OCI-LY1 (cell line): Measurements from ENCODE around the gene LCORL.

Source experiments
- H2AFZ ChIP-seq: fragments of 200-600 bp; sonication (generic), shearing (Covaris generic); 2 replicates; pipeline ENCODE4 v1.6.0; 2014; ENCODE audit warnings: antibody characterized with exemption, mild to moderate bottlenecking, low read length
- H3F3A ChIP-seq: fragments of 200-600 bp; sonication (generic), shearing (Covaris generic); 2 replicates; pipeline ENCODE4 v1.6.0; 2014; ENCODE audit warnings: mild to moderate bottlenecking, antibody characterized with exemption, low read length, moderate library complexity; ENCODE audit not compliant: insufficient read depth
- H3K27ac ChIP-seq: fragments of 200-600 bp; sonication (generic); 2 replicates; pipeline ENCODE4 v1.5.1; 2014; ENCODE audit warnings: low read length, mixed run types, mild to moderate bottlenecking, low read depth; ENCODE audit not compliant: poor library complexity, severe bottlenecking
- H3K27me3 ChIP-seq: fragments of 200-600 bp; sonication (generic); 2 replicates; pipeline ENCODE4 v1.6.0; 2014; ENCODE audit warnings: antibody characterized with exemption, mild to moderate bottlenecking, low read length, moderate library complexity; ENCODE audit not compliant: insufficient read depth
- H3K36me3 ChIP-seq: fragments of 200-600 bp; sonication (generic); 2 replicates; pipeline ENCODE4 v1.6.1; 2014; ENCODE audit warnings: mild to moderate bottlenecking, antibody characterized with exemption, low read length, moderate library complexity, mixed read lengths; ENCODE audit not compliant: insufficient read depth
- H3K4me1 ChIP-seq: fragments of 200-600 bp; sonication (generic); 2 replicates; pipeline ENCODE4 v1.5.1; 2014; ENCODE audit warnings: mild to moderate bottlenecking, low read length, moderate library complexity; ENCODE audit not compliant: insufficient read depth, severe bottlenecking
- H3K4me2 ChIP-seq: fragments of 200-600 bp; sonication (generic), shearing (Covaris generic); 2 replicates; pipeline ENCODE4 v1.6.1; 2014; ENCODE audit warnings: low read length
- H3K4me3 ChIP-seq: fragments of 200-600 bp; sonication (generic); 2 replicates; pipeline ENCODE4 v1.5.1; 2014; ENCODE audit warnings: low read length, low read depth, mild to moderate bottlenecking, mixed read lengths; ENCODE audit not compliant: poor library complexity, severe bottlenecking
- H3K79me2 ChIP-seq: fragments of 200-600 bp; shearing (Covaris generic); 2 replicates; pipeline ENCODE4 v1.6.1; 2016; ENCODE audit warnings: mixed run types, low read length, mixed read lengths; ENCODE audit not compliant: insufficient read depth
- H3K9ac ChIP-seq: fragments of 200-600 bp; sonication (generic), shearing (Covaris generic); 2 replicates; pipeline ENCODE4 v1.6.1; 2014; ENCODE audit warnings: mild to moderate bottlenecking, low read length, mixed read lengths
- H3K9me2 ChIP-seq: fragments of 200-600 bp; sonication (generic), shearing (Covaris generic); 2 replicates; pipeline ENCODE4 v1.6.1; 2014; ENCODE audit warnings: low read depth, mild to moderate bottlenecking, low read length, mixed read lengths
- H3K9me3 ChIP-seq: fragments of 200-600 bp; shearing (Covaris generic); 2 replicates; pipeline ENCODE4 v1.6.1; 2014; ENCODE audit warnings: low read length, mixed read lengths
- H4K20me1 ChIP-seq: fragments of 200-600 bp; sonication (generic), shearing (Covaris generic); 2 replicates; pipeline ENCODE4 v1.6.0; 2016; ENCODE audit warnings: mild to moderate bottlenecking, low read length; ENCODE audit not compliant: insufficient read depth
- CTCF ChIP-seq: fragments of 200-600 bp; sonication (generic), shearing (Covaris generic); IDR thresholded peaks from 2 replicates; pipeline ENCODE4 v1.5.1; 2017; ENCODE audit warnings: mild to moderate bottlenecking, antibody characterized with exemption, low read length, moderate library complexity, mixed read lengths
- EZH2 ChIP-seq: fragments of 200-600 bp; sonication (generic), shearing (Covaris generic); IDR thresholded peaks from 2 replicates; pipeline ENCODE4 v1.8.0; 2017; ENCODE audit warnings: borderline replicate concordance, mixed run types, mild to moderate bottlenecking, antibody characterized with exemption, low read length, moderate library complexity, mixed read lengths

LCORL gene

GRCh38 chr4:17985832-17986231 lies 35.7 kb downstream of the LCORL start:
- no peak overlapping the region for H2AFZ ChIP-seq
- no peak overlapping the region for H3K27ac ChIP-seq
- H3F3A ChIP-seq: no peaks in the 10 kb centered on the region
- no peaks in the 10 kb centered on the region for H4K20me1 ChIP-seq
- no peak overlapping the region for H3K4me3 ChIP-seq
- H3K27me3 ChIP-seq: no peaks in the 10 kb centered on the region
- H3K4me1 ChIP-seq: no peaks in the 10 kb centered on the region
- H3K36me3 ChIP-seq: no peaks in the 10 kb centered on the region
- no peaks in the 10 kb centered on the region for H3K79me2 ChIP-seq
- H3K9ac ChIP-seq: no peak overlapping the region
- TF ChIP-seq CTCF: no peak
- no peak for TF ChIP-seq EZH2
- H3K4me2 ChIP-seq: no peak overlapping the region
- H3K9me2 ChIP-seq: no peaks in the 10 kb centered on the region
- H3K9me3 ChIP-seq: no peaks in the 10 kb centered on the region

GRCh38 chr4:17981063-17981462 lies 40.5 kb downstream of the LCORL start:
- Histone ChIP-seq H3K27ac (no peak overlapping the region), H3K4me3 (no peak overlapping the region)

GRCh38 chr4:17968721-17969120 lies 52.8 kb downstream of the LCORL start:
- no peaks in the 10 kb centered on the region for H3K36me3 ChIP-seq
- H4K20me1 ChIP-seq: no peaks in the 10 kb centered on the region
- H3K79me2 ChIP-seq: no peaks in the 10 kb centered on the region
- no peak overlapping the region for H3K9ac ChIP-seq
- no peak overlapping the region for H2AFZ ChIP-seq
- no peaks in the 10 kb centered on the region for H3K9me3 ChIP-seq
- no peaks in the 10 kb centered on the region for H3F3A ChIP-seq
- no peaks in the 10 kb centered on the region for H3K27me3 ChIP-seq
- no peak overlapping the region for H3K27ac ChIP-seq
- H3K4me2 ChIP-seq: no peak overlapping the region
- no peak overlapping the region for H3K4me3 ChIP-seq
- H3K9me2 ChIP-seq: no peaks in the 10 kb centered on the region
- TF ChIP-seq CTCF (no peak), EZH2 (no peak)
- no peaks in the 10 kb centered on the region for H3K4me1 ChIP-seq

More at GRCh38 chr4:17981063-17981462, 40.5 kb downstream of the LCORL start:
- Histone ChIP-seq H3K79me2 (no peaks in the 10 kb centered on the region), H3K9me2 (no peaks in the 10 kb centered on the region), H2AFZ (no peak overlapping the region), H3K27me3 (no peaks in the 10 kb centered on the region), H3K9ac (no peak overlapping the region), H3K9me3 (no peaks in the 10 kb centered on the region), H3K4me2 (no peak overlapping the region), H3F3A (no peaks in the 10 kb centered on the region), H3K36me3 (no peaks in the 10 kb centered on the region), H4K20me1 (no peaks in the 10 kb centered on the region), H3K4me1 (no peaks in the 10 kb centered on the region)
- TF ChIP-seq EZH2 (no peak), CTCF (no peak)
